NCI-H187 (cell line): ENCODE measurements around the gene SLC25A33.

Source experiments
- DNase-seq, 2 experiments: peaks; one replicate each; lab custom pipeline; 2025; lab: John Stamatoyannopoulos, UW

Gene SLC25A33

DNA sequence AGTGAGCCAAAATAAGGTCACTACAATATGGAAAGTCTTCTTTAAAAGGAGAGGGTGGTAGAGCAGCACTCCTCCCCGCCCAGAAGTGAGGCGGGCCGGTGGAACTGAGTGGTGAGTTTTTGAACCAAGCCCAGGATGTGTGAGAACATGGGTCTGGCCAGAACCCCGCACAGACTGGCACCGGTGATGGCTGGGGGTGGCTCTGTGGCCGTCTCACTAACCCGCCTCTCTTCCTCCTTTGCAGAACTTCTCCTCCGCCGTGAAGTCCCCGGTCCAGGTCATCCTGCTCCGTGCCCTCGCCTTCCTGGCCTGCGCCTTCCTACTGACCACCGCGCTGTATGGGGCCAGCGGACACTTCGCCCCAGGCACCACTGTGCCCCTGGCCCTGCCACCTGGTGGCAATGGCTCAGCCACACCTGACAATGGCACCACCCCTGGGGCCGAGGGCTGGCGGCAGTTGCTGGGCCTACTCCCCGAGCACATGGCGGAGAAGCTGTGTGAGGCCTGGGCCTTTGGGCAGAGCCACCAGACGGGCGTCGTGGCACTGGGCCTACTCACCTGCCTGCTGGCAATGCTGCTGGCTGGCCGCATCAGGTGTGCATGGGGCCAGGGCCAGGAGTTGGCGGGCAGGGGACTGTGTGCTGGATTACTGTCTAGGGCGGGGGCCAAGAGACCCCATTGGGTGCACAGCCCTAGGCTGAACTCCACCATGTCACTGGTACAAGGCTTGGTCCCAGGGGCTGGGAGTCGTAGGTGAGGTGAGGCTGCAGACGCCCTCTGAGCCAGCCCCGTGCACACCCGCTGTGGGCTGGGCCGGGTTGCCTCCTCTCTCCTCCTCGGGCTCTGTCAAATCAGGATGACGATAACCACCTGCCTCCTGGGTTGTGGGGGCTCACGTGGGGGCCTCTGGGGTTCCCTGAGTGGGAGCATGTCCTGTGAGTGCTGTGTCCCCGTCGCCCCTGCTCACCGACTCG is 61.9 kb downstream of the SLC25A33 start:
- DNase-seq = no peak

DNA sequence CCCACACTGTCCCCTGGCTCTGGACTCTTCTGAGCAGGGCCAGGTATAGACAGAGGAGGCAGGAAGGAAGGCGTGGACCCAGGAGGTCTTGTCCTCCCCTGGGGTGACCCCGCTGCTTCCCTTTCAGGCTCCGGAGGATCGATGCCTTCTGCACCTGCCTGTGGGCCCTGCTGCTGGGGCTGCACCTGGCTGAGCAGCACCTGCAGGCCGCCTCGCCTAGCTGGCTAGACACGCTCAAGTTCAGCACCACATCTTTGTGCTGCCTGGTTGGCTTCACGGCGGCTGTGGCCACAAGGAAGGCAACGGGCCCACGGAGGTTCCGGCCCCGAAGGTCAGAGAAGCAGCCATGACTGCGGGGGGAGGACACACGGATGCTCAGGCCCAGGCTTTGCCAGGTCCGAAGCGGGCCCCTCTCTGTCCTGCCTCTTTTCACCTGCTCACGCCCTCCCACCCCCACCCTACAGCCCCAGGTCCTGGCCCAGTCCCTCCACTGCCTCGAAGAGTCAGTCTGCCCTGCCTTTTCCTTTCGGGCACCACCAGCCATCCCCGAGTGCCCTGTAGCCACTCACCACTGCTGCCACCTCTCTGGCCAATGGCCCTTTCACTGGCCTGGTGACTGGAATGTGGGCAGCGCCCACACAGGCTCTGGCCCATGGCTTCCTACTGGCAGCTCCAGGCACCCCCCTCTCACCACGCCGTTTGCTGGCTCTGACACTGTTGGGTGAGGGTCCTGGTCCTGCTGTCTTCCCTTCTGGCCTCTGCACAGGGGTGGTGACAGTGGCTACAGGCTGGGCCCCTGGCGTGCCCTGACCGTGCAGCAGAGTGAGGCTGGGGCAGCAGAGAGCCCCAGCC is 62.9 kb downstream of the SLC25A33 start:
- no peak for DNase-seq

DNA sequence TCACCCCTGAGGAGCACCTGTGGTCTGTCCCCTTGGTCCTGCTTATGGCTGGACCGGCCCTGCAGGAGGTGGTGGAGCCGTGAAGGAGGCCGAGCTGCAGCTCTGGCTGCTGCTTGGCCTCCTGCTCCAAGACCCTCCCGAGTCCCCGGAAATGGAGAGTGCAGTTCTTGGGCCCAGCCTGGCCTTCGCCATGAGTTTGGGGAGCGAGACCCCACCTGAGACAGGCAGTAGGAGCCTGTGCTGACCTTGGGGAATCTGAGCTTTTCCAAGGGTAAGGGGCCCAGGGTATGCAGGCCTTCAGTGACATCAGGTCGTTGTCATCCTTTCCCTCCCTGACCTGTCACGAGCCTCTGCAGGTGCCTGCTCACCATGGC is 63.5 kb downstream of the SLC25A33 start:
- DNase-seq = no peak

DNA sequence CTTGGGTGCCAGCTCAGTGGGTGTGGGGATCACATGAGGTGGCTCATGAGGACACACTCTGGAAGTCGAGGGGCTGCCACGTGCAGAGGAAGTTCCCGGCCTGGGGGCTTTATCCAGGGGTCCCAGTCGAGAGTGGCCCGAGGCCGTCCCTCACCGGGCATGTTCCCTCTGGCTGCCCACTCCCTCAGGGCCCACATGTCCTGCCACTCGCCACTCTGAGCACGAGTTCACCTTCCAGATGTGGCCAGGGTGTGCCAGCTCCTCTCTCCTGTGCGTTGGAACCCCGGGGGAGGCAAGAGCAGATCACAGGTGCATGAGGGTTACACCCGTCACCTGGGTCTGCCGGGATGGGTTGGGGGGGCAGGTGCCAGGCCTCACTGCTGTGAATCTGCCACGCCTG is 64.0 kb downstream of the SLC25A33 start:
- DNase-seq = no peak

DNA sequence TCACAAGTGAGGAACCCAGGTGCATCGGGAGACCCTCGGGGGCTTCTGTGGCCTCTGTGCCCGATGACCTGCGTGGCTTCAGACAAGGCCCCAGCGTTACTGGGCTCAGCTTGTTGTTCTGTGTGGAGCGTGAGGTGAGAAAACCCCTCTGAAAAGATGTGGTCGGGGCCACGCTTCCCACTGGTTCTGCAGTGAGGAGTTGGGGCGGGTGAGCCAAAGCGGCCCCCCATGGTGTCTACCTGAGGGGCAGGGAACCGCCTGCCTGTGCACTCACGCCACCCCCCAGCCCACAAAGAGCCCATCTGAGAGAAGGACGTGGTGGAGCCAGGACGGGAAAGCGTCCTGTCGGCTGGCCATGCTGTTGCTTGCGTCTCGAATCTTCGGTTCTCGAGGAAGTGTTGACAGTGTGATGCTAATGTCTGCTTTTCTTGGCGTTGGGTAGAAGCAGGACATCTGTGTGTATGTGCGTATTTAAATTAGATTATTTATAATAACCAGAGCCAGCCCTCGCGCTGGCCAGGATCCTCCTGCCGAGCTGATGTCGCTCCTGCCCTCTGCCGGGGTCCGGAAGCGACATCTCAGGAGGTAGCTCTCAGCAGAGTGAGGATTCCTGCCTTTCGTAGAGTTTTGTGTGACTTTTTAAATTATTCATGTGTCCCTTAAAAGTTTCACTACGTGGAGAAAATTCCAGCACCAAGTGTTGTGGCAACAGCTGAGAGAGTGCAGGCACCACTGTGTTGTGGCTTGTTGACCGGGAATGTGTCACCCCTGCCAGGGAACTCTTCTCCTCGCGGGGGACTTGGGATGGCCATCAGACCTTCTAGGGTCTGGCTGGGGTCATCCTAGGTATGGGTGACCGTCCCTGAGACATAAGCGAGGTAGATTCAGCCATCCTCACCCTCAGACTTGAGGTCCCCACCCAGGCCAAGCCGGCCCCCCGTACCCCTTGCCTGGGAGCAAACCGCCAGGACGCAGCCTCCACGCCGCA is 64.8 kb downstream of the SLC25A33 start:
- no peak for DNase-seq

DNA sequence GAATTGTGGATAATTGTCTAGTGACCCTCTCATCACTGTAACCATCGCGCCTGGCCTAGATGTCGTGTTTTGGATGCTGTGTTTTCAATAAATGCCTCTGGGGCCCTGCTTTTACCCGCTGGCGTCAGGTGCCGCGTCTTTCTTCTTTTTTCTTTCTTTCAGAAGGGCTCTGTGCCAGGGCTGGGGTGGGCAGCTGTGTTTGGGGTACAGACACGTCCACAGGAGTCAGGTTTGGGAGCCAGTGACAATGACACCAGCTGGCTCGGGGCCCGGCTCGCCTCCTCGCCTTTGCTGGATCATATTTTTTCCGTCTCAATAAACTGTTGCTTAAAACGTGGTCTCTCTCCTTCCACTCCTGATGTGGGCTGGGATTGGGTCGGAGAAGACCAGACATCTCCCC is 65.6 kb downstream of the SLC25A33 start:
- no peak for DNase-seq

DNA sequence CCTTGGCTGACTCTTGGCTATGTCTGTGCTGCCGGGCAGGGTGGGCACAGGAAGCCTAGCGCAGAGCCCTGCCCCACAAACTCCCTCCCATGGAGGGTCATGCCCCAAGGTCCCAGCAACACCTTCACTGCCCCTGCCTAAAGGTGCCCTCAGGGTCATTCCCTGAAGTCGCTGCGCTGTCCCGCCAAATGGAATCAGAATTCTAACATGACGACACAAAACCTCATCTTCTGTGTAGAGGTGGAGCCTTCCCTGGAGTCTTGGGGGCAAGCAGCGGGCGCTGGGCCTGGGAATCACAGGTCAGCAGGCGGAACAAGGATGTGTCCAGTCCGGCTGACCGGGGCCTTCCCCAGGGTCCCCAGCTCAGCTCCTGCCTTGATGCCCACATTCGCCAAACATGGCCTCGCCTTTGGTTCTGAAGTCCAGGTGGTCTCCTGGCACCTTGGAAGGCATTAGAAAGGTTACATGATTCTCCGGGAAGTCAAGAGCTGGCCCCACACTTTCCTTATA is 66.7 kb downstream of the SLC25A33 start:
- DNase-seq = no peak

DNA sequence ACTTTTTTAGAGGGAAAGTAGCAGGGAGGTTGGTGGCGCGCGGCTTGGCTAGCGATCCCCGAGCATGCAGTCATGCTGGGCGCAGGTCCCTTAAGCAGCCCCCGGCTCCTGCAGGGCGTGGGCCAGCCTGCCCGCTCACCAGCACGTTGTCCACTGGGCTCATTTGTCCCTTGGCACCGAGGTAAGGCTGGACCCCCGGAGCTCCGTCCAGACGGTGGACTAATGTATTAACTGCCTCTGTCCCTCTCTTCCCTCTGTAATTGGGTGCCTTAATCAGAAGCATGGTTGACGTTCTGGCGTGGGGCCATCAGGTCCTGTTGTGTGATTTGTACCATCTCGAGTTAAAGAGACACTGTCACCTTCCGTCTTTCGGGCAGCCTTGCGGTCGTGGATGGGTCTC is 67.2 kb downstream of the SLC25A33 start:
- no peak for DNase-seq

DNA sequence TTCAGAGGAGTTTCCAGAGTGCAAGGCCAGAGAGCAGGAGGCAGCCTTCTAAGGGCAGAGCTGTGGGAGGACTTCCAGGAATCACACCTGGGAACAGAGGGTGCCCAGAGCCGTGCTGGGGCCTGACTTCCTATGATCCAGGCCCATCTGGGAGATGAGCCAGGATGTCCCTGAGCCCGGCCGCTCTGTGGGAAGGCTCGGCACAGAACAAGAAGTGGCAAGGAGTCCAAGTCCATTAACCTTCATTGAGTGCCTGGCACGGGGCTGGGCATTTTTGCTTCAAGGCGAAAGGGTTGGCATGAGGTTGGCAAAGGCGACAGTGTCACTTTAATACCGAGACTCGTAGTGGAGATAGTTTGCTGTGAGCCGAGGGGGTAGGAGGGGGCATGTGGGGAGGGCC is 67.7 kb downstream of the SLC25A33 start:
- DNase-seq = no peak

DNA sequence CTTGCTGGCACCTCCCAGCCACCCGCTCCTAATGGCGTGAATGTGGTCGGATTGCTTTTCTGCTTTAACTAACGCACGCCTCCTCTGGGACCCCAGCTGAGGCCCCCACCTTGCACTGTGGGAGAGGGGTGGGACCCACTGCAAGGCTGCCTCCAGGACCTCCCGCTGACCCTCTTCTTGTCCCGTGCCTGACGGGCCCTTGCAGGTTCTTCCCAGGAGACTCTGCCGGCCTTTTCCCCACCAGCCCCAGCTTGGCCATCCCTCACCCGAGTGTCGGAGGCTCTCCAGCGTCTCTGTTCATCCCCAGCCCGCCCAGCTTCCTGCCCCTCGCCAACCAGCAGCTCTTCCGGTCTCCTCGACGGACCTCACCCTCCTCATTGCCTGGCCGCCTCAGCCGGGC is 68.1 kb downstream of the SLC25A33 start:
- DNase-seq = no peak

DNA sequence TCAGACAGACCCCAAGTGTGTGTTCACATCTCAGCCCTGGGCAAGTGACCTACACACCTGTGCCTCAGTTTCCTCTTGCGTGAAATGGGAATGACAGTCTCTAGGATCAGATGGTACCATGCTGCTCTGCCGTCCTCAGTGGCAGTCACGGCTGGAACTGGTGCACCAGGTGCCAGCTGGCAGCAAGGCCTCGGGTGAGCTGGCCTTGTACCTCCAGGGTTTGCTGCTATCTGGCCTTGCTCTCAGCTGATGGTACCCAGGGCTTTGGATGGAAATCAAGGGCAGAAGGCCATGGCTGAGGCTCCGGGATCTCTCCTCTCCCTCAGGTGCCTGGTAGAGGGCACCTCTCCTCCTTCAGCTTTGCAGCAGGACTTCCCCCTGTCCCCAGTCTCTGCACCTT is 70.7 kb downstream of the SLC25A33 start:
- DNase-seq = no peak

DNA sequence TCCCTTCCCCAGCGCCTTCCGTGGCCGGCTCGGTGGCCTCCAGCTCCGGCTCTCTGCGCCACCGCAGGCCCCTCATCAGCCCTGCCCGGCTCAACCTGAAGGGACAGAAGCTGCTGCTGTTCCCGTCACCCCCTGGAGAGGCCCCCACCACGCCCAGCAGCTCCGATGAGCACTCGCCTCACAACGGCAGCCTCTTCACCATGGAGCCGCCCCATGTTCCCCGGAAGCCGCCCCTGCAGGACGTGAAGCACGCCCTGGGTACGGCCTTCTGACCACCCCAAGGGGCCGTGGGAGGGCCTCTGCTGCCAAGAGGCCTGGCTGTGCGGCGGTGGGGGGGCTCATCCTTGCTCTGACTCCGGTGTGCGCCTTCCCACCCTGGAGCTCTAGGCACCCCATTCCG is 71.3 kb downstream of the SLC25A33 start:
- no peak for DNase-seq

DNA sequence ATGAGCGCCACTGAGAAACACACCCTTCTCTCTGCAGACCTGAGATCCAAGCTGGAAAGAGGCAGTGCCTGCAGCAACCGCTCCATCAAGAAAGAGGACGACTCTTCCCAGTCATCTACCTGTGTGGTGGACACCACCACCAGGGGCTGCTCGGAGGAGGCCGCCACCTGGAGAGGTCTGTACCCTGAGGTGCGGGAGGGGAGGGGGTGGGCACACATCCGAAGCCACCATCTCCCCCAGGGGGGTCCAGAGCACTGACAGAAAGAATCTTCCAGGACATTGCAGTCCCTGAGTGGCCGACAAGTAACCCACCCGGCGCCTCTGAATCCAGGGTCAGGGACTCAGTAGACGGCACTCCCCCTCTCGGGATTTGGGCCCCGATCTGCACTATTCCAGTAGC is 72.5 kb downstream of the SLC25A33 start:
- DNase-seq = no peak

DNA sequence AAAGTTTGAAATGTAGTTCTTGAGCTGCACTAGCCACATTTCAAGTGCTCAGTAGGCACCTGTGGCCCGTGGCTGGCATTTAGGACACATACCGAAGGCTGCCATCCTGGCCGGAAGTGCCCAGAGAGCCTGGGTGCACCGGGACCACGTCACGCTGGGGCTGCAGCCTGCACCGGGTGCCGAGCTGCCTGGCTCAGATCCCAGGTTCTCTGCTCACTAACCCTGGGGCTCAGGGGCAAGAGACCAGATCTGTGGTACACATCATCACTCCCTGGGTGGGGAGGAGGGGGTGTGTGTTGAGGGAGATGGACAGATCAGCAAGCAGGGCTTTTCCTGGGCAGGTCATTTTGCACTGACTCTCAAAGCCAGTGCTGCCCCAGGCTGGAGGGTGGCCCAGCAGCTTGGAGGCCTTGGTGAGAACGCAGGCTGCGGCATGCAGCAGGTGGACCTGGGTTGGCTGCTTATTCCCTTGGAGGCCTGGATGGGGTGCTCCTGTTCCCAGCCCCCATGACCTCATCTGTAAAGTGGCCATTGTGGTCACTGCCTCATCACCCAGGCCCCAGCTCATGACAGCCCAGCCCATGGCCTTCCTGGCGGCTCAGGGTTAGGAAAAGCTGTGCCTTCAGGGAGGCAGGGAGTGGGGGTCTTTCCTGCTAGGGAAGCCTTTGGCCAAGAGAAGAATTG is 73.0 kb downstream of the SLC25A33 start:
- DNase-seq = no peak

DNA sequence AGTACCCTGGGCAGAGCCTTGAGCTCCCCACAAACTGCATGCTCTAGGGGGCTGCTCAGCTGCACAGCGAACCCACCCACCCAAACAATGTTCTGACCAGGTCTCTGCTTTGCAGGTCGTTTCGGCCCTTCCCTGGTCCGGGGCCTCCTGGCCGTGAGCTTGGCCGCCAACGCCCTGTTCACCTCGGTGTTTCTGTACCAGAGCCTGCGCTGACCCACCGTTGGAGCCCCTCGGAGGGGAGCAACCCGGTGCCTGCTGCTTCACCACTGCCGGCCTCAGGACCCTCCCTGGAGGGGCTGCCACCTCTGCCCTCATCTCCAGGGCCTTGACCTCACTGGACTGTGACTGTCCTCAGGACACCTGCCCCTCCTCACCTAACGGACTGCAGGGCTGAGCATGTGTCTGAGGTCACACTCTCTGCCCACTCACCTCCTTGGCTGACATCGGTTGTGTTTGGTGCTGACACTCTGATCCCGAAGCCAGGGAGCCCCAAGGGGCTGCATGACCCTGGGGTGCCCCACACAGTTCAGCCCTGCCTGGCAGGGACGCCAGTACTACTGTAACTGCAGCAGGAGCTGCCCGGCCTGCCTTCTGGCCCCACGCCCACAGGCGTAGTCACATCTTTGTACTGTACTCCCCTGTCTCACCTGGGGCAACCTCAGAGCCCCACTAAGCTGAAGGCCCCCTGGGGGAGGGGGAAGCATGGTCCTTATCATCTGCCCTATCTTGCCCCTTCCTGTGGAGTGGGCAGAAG is 73.8 kb downstream of the SLC25A33 start:
- no peak for DNase-seq

DNA sequence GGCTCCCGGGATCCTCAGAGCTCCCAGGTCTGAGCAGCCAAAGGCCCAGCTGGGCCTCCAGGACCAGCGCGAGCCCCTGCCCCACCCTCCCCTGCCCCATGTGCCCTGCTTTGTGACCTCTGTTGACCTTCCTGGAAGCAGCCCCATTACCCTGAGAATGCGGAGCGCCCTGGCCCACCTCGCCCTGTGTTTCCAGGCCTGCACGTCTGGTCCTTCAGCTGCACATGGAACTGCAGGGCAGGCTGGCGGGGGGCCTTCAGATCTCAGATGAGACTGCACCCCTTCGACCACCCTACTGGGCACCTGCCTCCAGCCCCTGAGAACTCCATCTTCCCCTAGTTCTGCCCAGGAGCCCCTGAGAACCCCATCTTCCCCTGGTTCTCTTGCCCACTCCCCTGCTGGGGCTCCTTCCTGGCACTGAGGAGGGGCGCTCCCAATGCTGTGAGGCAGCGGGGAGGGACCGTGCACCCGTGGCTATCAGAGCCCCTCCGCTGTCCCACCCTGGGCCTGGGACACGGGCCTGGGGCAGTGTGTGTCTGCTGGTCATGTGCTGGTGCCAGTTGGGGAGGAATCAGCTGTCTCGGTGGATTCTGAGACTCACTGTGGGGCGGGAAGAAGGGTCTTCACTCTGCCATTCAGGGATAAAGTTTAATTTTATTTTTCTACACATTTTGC is 74.5 kb downstream of the SLC25A33 start:
- no peak for DNase-seq

DNA sequence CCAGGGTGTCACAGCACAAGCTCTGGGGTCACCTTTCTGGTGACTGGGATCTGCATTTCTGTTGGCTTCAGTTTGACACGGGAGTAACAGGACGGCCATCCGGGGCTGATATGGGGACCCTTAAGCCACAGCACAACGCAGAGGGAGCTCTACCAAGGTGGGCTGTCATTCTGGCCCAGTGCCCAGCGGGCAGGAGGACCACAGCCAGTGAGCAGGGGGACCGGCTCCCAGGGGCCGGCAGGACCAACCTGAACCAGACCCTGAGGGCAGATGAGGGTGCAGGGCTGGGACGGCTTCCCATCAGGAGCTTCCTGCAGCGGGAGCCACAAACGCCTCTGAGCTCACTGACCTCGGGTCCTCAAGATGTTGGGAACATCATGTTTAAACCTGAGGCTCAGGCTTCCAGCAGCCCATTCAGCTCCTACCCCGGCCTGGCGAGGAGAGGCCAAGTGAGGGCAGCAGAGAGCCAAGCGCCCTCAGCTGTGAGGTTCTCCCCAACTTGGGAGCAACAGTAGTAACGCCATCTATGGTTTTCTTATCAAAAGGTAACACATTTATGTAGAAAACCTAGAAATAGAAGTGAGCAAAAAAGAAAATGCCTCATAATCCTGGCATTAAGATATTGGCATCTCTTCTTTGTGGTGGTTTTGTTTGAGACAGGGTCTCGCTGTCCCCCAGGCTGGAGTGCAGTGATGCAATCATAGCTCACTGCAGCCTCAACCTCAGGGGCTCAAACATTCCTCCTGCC is 76.2 kb downstream of the SLC25A33 start:
- no peak for DNase-seq

DNA sequence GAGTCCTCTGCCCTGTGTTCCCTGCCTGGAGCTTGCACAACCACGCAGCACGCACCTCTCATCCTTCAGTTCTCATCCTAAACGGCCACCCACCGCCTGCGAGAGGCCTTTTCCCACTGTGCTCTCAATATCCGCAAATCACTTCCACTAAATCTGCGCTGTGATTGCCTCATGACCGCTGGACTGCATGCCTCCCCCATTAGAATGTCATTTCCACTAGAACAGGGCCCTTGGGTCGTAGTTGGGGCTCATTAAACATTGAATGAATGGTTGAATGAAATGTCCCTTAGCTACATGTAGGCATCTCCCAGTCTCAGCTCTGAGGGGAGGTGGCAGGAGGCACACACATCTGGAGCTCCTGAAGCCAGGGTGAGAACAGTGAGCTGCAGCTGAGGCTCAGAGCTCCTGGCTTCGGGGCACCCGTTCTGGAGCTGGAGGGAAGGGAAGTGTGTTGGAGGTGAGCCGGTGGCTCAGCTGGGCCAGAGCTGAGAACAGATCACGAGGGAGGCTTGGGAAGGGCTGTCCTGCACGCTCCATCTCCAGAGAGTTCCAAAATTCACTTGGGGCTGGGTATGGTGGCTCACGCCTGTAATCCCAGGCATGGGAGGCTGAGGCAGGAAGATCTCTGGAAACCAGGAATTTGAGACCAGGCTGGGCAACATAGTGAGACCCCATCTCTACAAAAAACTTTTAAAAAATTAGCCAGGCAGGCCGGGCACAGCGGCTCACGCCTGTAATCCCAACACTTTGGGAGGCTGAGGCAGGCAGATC is 79.8 kb downstream of the SLC25A33 start:
- no peak for DNase-seq
